Activated T-helper 1 cell treated with Interleukin-2 at 50 U/mL for 16 hours (primary cell): ENCODE results near the gene FDX2.

Experiments used
- DNase-seq: peaks from one replicate; pipeline ENCODE4 v3.0.0-alpha.2; 2020; ENCODE audit warnings: low read depth

FDX2 gene

GRCh38 chr19:10332965-10333757, 17.3 kb upstream of the FDX2 start, which contains the start of gene RAVER1:
TSS of gene RAVER1 (minus strand) at chr19:10333529. CDS start at chr19:10333507, 22 bp downstream.
- peak; percentile 97 for DNase-seq

- DNase-seq = no peak
These were observed 16.5 kb upstream of the FDX2 start for GRCh38 chr19:10332158-10332964.

DNA sequence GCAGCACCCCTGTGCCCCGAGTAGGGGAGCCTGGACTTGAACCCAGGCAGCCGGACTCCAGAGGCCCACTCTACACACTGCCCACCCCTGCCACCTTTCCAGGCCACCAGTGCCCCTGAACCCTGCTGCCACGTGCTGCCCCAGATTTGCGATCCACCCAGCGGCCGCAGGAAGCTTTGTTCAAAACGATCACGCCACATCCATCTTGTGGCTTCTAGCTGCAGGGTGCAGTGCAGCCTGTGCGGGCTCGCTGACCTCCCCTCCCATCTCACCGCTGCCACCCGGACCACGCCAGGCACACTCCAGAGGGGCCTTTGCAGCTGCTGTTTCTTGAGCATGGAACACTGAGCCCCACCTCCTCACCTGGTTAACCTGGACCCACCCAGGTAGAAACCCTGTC, 13.7 kb upstream of the FDX2 start:
- DNase-seq = no peak

- DNase-seq = no peak
These were observed 13.0 kb upstream of the FDX2 start for GRCh38 chr19:10328558-10329429.

- DNase-seq = no peak
These were observed 12.0 kb upstream of the FDX2 start for GRCh38 chr19:10327793-10328192.

- no peak for DNase-seq
These were observed 9.9 kb upstream of the FDX2 start for GRCh38 chr19:10325732-10326131.

DNA sequence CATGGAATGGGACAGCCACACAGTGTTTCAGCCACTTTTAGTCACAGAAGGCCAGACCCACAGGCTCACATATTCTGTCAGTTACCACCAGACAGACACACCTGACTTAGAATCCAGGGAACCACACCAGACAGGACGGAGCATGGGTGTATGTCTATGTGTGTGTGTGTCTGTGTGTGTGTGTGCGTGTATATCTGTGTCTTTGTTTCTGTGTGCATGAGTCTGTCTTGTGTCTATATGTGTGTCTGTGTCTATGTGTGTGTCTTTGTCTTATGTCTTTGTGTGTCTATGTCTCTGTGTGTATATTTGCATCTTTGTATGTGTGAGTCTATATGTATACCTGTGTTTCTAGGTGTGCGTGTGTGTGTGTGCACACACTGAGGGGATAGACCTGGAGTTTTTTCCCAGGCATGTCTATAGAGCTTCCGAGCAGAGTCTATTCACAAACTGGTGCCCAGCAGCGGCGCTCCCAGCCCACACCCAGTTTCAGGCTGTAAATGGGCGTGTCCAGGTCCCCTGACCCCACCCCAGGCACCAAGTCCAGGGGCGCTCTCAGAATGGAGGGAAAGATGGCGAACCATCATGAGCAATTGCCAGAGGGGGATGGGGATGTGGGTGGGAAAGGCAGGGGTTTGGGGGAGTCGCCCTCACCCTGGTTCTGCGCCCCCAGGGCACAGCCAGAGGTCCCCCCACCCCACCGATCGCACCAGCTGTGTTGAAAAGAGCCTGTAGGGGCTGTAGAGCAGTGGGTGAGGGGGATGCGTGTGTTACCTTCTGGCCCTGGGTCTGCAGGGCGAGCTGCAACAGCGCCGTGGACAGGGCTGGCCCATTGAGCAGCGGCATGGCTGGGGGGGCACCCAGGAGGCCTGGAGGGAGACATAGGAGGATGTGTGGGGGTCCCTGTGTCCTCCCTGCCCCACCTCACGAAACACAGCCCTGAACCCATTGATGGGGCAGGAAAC, 6.3 kb upstream of the FDX2 start:
- no peak for DNase-seq

DNA sequence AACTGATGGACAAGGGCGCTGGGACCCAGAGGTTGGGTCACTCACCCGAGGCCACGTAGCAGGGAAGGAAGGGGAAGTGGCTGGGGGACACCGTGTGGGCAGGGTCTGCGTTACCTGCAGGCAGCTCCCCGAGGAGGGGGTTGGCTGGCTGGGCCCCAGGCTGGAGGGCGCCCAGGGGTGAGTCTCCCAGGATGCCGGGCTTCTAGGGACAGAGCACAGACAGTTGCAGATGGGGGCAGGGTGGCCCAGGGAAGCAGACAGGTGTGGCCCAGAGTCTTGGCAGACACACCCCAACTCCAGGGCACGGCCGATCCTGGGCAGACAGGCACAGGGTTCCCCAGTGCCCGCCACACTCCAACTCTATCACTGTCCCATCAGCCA, 5.6 kb upstream of the FDX2 start:
- DNase-seq = no peak

- DNase-seq = no peak
These were observed 5.0 kb upstream of the FDX2 start for GRCh38 chr19:10320602-10321416.

DNA sequence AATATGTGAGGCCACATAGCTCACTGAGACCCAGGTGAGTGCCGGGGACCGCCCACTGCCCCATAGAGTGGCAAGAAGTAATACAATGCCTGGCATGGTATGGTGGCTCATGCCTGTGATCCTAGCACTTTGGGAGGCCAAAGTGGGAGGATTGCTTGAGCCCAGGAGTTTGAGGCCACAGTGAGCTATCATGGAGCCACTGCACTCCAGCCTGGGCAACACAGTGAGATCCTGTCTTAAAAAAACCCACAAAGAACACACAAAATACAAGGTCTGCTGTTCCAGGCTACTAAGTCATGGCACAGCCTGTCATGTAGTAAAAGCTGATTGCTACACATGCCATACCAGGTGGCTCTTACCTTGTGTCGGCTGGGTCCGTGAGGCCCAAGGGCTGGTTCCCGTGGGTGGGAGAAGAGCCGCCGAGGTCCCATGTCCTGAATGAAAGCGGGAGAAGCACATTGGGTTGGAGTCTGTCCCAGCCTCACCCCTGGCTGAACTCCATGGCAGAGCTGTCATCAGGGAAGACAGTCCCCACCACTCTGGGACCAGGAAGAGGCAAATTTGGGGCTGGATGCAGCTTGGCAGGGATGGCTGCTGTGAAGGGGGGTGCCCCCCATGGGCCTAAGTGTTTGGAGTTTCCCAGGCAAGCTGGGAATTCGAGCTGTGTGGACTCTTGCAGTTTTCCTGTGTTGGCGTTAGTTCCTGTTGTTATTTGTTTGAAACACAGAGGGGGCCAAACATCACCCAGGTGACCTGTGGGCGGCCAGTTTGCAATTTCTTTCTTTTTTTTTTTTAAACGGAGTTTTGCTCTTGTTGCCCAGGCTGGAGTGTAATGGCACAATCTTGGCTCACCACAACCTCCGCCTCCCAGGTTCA, 3.2 kb upstream of the FDX2 start:
- DNase-seq = no peak

- no peak for DNase-seq
These were observed 2.1 kb upstream of the FDX2 start for GRCh38 chr19:10317857-10318462.

- no peak for DNase-seq
These were observed 1.4 kb upstream of the FDX2 start for GRCh38 chr19:10317045-10317856.

GRCh38 chr19:10316229-10317044, 622 bp upstream of the FDX2 start:
- DNase-seq = no peak

DNA sequence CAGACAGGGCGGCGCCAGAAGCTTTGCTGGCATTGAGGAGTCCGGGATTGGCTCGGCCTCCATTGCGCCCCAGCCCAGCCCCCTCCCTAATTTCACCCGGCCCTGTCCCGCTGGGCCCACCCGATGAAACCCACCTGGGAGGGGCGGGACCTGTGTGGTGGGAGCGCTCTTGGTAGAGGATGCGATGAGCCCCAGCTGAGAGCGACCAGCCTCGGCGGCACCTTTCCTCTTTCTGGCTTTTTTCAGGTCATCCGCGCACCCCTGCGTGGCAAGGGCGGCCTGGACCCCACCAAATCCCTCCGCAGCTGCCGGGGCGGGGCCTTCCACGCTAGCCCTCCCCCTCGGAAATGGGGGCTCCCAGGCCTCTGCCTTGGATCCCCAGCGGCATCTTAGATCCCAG, 6.4 kb downstream of the FDX2 start, which contains the start of gene ZGLP1:
Gene ZGLP1, minus strand, starts transcription at position 393 of the 400 bp plus-strand sequence.
- no peak for DNase-seq

DNA sequence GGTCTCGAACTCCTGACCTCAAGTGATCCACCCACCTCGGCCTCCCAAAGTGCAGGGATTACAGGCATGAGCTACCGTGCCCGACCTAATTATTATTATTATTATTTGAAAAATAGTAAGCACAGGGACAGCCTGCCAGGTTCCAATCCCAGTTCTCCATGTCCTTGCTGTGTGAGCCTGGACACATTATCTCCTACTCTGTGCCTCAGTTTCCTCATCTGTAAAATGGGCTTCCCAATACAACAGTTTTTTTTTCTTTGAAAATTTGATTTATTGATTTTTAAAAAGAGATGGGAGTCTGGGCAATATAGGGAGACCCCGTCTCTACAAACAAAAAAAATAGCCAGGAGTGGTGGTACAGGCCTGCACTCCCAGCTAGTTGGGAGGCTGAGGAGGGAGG, 9.5 kb downstream of the FDX2 start:
- DNase-seq = no peak

DNA sequence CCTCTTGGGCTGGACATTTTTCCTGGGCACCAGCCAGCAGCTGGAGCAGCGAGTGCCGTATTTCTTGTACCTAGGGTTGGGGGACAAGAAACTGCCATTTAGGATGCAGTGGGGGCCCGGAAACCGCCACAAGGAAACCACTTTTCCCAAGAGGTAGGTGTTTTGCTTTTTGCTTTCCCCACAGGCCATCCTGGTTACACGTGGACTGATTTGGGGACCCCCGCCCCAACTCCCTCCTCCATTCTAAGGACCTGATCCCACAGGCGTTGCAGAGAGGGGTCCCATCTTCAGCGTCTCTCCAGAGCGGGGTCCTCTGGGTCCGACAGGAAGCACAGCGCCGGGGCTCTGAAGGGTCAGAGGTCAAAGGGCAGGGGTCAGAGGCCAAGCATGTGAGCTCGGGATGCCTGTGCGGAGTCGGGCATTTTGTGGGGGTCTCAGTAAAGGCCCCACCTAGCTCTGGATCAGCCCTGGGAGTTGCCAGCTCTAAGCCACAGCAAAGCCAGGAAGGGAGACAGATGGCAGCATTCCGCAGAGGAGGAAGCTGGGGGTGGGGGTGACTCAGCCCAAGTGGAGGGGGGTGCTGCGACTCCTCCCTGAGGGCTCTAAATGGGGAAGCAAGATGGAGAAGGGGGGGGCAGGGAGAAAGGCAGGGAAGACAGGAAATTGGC, 10.5 kb downstream of the FDX2 start:
- DNase-seq = no peak
